IMR-90 (cell line): Measurements from ENCODE around the gene DCAF17.

Source experiments
- BHLHE40 ChIP-seq: fragments of 150-350 bp; IDR thresholded peaks from 2 replicates; pipeline ENCODE4 v1.6.1; 2016; ENCODE audit warnings: mild to moderate bottlenecking, low read depth, low read length
- CEBPB ChIP-seq: IDR thresholded peaks from 2 replicates; pipeline ENCODE4 v1.6.1; 2012; ENCODE audit warnings: low read depth, low read length, improper control_type of control experiment
- CHD1 ChIP-seq: IDR thresholded peaks from 2 replicates; pipeline ENCODE4 v1.6.1; 2012; ENCODE audit warnings: low read depth, low read length, improper control_type of control experiment
- CTCF ChIP-seq: conservative IDR thresholded peaks from 2 replicates; pipeline ENCODE4 v1.5.1; 2012; ENCODE audit warnings: mild to moderate bottlenecking, low read depth, low read length, improper control_type of control experiment
- MAFK ChIP-seq: IDR thresholded peaks from 2 replicates; pipeline ENCODE4 v1.6.1; 2012; ENCODE audit warnings: low read depth, low read length, improper control_type of control experiment
- MAZ ChIP-seq: IDR thresholded peaks from 2 replicates; pipeline ENCODE4 v1.6.1; 2012; ENCODE audit warnings: low read depth, mild to moderate bottlenecking, low read length, improper control_type of control experiment, moderate library complexity, borderline replicate concordance
- POLR2A ChIP-seq: IDR thresholded peaks from 2 replicates; pipeline ENCODE4 v1.6.1; 2012; ENCODE audit warnings: mild to moderate bottlenecking, low read depth, low read length
- RAD21 ChIP-seq: IDR thresholded peaks from 2 replicates; pipeline ENCODE4 v1.6.1; 2012; ENCODE audit warnings: low read length, improper control_type of control experiment
- RFX5 ChIP-seq: IDR thresholded peaks from 2 replicates; pipeline ENCODE4 v1.8.0; 2012; ENCODE audit warnings: low read depth, mild to moderate bottlenecking, low read length, moderate library complexity
- SMC3 ChIP-seq: fragments of 150-350 bp; IDR thresholded peaks from 2 replicates; pipeline ENCODE4 v1.6.1; 2016; ENCODE audit warnings: low read depth, mild to moderate bottlenecking, antibody characterized with exemption, low read length, moderate library complexity

GRCh38 chr2:171469176-171469575, 35.1 kb downstream of the DCAF17 start:
- TF ChIP-seq POLR2A, result no peak
- TF ChIP-seq CTCF, result no peak
- no peak for TF ChIP-seq RFX5
- TF ChIP-seq CEBPB, result no peak
- no peak for TF ChIP-seq MAFK
- TF ChIP-seq CHD1, result no peak
- TF ChIP-seq BHLHE40, result no peak
- TF ChIP-seq RAD21, result no peak
- no peak for TF ChIP-seq SMC3
- TF ChIP-seq MAZ, result no peak
